Suprapubic skin (tissue), 3 donors: ENCODE data around the gene BCKDHA.

Experiments
- EP300 ChIP-seq: sonication (generic); formaldehyde crosslinking; IDR thresholded peaks from one replicate; pipeline ENCODE4 v1.6.1; 2017; ENCODE audit warnings: antibody characterized with exemption
- POLR2A ChIP-seq, 2 donors: fragments of 450-650 bp; IDR thresholded peaks; one replicate each; pipeline ENCODE4 v1.6.1; 2017; ENCODE audit warnings: antibody characterized with exemption in 2 of 2, mild to moderate bottlenecking in 2 of 2, moderate library complexity in 2 of 2
- TF ChIP-seq, protein P1 (sequence below), 2 donors: fragments of 200-600 bp in 1 of 2; fragments of 450-650 bp in 1 of 2; sonication (generic) in 1 of 2; IDR thresholded peaks; one replicate each; pipeline ENCODE4 v1.5.1; 2016 to 2019; ENCODE audit warnings: antibody characterized with exemption in 2 of 2, mild to moderate bottlenecking in 1 of 2, moderate library complexity in 1 of 2

DNA sequence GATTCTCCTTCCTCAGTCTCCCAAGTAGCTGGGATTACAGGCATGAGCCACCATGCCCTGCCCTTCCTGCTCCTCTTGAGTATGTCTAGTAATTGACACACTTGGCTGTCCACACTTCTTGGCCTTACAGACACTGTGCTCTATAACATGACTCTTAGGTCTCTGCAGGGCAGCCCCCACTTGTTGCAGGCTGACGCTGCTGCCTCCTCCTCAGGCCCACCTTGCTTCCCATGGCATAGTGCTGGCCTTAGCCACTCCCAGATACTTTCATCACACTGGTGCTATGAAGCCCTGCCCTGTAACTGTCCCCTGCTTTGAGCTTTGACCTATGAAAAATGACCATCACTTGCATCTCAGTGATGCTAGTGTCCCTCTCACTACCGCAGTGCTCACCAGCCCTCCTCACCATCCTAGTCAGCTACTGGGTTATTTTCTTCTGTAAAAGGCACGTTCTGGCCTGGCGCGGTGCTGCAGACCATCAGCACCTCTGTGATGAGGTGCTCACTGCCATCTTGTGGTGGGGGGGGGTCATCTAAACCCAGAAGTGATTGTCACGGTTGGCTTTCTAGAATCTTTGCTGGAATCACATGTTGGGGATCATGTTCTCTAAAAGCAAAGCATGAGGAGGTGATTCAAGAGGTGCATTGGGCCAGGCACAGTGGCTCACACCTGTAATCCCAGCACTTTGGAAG is 55.1 kb downstream of the BCKDHA start:
- TF ChIP-seq, protein P1, sequence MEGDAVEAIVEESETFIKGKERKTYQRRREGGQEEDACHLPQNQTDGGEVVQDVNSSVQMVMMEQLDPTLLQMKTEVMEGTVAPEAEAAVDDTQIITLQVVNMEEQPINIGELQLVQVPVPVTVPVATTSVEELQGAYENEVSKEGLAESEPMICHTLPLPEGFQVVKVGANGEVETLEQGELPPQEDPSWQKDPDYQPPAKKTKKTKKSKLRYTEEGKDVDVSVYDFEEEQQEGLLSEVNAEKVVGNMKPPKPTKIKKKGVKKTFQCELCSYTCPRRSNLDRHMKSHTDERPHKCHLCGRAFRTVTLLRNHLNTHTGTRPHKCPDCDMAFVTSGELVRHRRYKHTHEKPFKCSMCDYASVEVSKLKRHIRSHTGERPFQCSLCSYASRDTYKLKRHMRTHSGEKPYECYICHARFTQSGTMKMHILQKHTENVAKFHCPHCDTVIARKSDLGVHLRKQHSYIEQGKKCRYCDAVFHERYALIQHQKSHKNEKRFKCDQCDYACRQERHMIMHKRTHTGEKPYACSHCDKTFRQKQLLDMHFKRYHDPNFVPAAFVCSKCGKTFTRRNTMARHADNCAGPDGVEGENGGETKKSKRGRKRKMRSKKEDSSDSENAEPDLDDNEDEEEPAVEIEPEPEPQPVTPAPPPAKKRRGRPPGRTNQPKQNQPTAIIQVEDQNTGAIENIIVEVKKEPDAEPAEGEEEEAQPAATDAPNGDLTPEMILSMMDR (IDR thresholded peaks at IDR 0.05) = no peak
- TF ChIP-seq POLR2A (IDR thresholded peaks at IDR 0.05) (no peak), EP300 (no peak)
